Karpas-422 (cell line): ENCODE data around the gene MYO15A. TPM values are rescaled to one million over a fixed set of nuclear protein-coding genes. Genes with fewer than 3 reads are reported as not detected.

ENCODE experiments used
- DNase-seq: peaks from one replicate; pipeline ENCODE4 v3.0.0-alpha.2; 2015
- H2AFZ ChIP-seq: fragments of 200-600 bp; sonication (generic); 2 replicates; pipeline ENCODE4 v1.6.1; 2014; ENCODE audit warnings: antibody characterized with exemption, low read length, mixed read lengths
- H3K27ac ChIP-seq: fragments of 200-600 bp; sonication (generic); 2 replicates; pipeline ENCODE4 v1.5.1; 2014; ENCODE audit warnings: mild to moderate bottlenecking, low read length, moderate library complexity
- H3K27me3 ChIP-seq: fragments of 200-600 bp; sonication (generic); 2 replicates; pipeline ENCODE4 v1.6.1; 2014; ENCODE audit warnings: low read length, mixed read lengths
- H3K36me3 ChIP-seq: fragments of 200-600 bp; sonication (generic); 2 replicates; pipeline ENCODE4 v1.6.1; 2014; ENCODE audit warnings: low read length, mixed read lengths; ENCODE audit not compliant: insufficient read depth
- H3K4me1 ChIP-seq: fragments of 200-600 bp; sonication (generic); 2 replicates; pipeline ENCODE4 v1.6.1; 2014; ENCODE audit warnings: mild to moderate bottlenecking, low read length, mixed read lengths
- H3K4me2 ChIP-seq: fragments of 200-600 bp; sonication (generic); 2 replicates; pipeline ENCODE4 v1.6.1; 2014; ENCODE audit warnings: low read length, low read depth, mild to moderate bottlenecking; ENCODE audit not compliant: poor library complexity, severe bottlenecking
- H3K4me3 ChIP-seq: fragments of 200-600 bp; sonication (generic); 2 replicates; pipeline ENCODE4 v1.5.1; 2014; ENCODE audit warnings: mild to moderate bottlenecking, antibody characterized with exemption, low read length, mixed read lengths
- H3K79me2 ChIP-seq: fragments of 200-600 bp; sonication (generic); 2 replicates; pipeline ENCODE4 v1.6.1; 2014; ENCODE audit warnings: mild to moderate bottlenecking, low read length, mixed read lengths
- H3K9ac ChIP-seq: fragments of 200-600 bp; sonication (generic); 2 replicates; pipeline ENCODE4 v1.6.0; 2014; ENCODE audit warnings: low read length
- H3K9me2 ChIP-seq: fragments of 200-600 bp; sonication (generic), shearing (Covaris generic); replicated peaks from 2 replicates; pipeline ENCODE4 v1.6.0; 2014; ENCODE audit warnings: mild to moderate bottlenecking, low read length, moderate library complexity; ENCODE audit not compliant: insufficient read depth
- H3K9me3 ChIP-seq: fragments of 300-700, 200-600 bp; sonication (generic); 2 replicates; pipeline ENCODE4 v1.6.1; 2014; ENCODE audit warnings: low read length, mixed read lengths
- H4K20me1 ChIP-seq: fragments of 200-600 bp; sonication (generic); 2 replicates; pipeline ENCODE4 v1.6.1; 2014; ENCODE audit warnings: mild to moderate bottlenecking, antibody characterized with exemption, low read length, low read depth; ENCODE audit not compliant: insufficient read depth
- total RNA-seq: library from RNA; depleted of rRNA; stranded (reverse); fragments of >200 nt; shearing (Covaris generic); gene quantifications from 2 replicates; pipeline ENCODE4 v1.2.3, GENCODE V29; 2014; ENCODE audit warnings: low replicate concordance; rRNA removed

The MYO15A gene
- total RNA-seq = 0.11 and 1.3 TPM in 2 replicates

DNA sequence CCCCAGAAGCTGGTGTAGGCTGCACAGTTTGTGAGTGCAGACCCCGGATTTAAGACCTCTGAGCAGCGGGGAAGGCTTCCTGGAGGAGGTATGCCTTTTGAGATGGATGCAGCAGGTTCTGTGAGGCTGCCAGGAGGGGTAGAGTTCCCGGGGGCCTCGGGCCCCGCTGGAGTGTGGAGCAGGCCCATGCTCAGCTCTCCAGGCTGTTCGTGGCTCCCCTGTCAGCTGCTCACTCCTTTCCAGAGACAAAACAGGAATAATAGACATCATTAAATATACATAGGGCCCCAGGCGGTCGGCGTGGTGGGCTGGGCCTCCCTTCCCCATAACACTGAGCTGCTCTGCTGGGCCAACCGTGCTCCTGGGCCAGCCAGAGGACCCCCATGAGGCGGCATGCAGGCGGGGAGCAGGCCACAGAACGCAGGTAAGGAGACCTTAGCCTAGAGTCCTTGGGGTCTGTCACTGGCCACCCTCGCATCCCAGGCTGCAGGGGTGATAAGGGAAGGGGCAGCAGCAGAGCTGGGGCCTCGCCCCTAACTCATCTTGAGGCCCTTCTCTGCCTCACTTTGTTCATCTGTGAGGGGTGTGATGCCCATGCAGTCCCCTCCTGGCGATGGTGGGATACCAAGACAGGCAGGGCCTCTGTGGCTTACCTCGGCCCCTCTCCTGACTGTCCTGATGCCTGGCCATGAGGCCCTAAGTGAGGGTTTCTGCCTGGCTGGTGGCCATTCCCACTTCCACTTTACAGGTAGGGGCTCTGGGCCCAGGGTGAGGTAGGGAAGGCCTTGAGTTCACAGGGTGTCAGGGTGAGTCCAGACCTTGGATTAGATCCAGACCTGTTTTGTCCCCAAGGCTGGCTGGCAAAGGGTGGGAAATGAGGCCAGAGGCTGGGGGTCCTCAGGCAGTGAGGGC is at the start of gene MYO15A:
MYO15A (plus strand) TSS at position 356 of the 912 bp plus-strand sequence. CDS start 10,045 bp downstream, outside the sequence.
- Histone ChIP-seq H3K27ac (no peak within 1 kb of the TSS), H3K4me1 (no peaks in the 10 kb centered on the region), H3K9me2 (no peaks in the 10 kb centered on the region), H3K79me2 (no peaks in the 10 kb centered on the region), H2AFZ (no peak within 1 kb of the TSS), H4K20me1 (0 out of 2 replicates have a peak, but pooled peaks cover 4% of the 10 kb centered on the region), H3K4me2 (no peak within 1 kb of the TSS), H3K9ac (no peak within 1 kb of the TSS), H3K4me3 (no peak within 1 kb of the TSS), H3K27me3 (no peaks in the 10 kb centered on the region), H3K9me3 (no peaks in the 10 kb centered on the region), H3K36me3 (no peaks in the 10 kb centered on the region)
- DNase-seq = no peak

DNA sequence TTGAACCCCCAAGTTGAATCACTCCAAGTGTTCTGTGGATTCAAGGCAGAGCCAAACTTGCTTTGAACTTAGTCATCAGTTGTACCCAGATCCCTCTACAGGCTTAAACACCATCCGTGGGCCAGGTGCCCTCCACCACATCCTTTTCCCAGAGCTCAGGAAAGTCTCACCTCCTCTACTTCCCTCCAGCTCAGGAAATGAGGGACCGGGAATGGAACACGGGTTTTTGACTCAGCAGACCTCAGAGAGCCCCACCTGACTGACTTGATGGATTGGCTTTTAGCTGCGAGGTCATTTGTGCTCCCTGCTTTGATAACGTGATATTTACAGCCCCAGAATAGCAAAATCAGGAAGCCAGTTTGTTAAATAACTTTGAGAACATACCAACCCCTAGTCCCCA is 49.3 kb upstream of the MYO15A start:
- no peak for DNase-seq

GRCh38 chr17:18064053-18064452 is 44.5 kb upstream of the MYO15A start:
- Histone ChIP-seq H4K20me1 (no peaks in the 10 kb centered on the region), H3K4me3 (no peak overlapping the region), H2AFZ (no peak overlapping the region), H3K9ac (no peak overlapping the region), H3K36me3 (peaks cover 8% of the 10 kb centered on the region; the same call in 1 of the 2 replicates), H3K9me3 (no peaks in the 10 kb centered on the region), H3K4me2 (no peak overlapping the region), H3K4me1 (peaks cover 4% of the 10 kb centered on the region), H3K79me2 (no peaks in the 10 kb centered on the region), H3K9me2 (no peaks in the 10 kb centered on the region), H3K27ac (no peak overlapping the region), H3K27me3 (no peaks in the 10 kb centered on the region)
- DNase-seq = no peak

More for the DNA sequence above, 49.3 kb upstream of the MYO15A start:
- H3K9ac ChIP-seq = no peak overlapping the region
- H3K79me2 ChIP-seq = peaks cover 5% of the 10 kb centered on the region; the same call in 1 of the 2 replicates
- H3K27ac ChIP-seq = no peak overlapping the region
- H3K4me1 ChIP-seq = peaks cover 8% of the 10 kb centered on the region
- H3K9me3 ChIP-seq = no peaks in the 10 kb centered on the region
- H3K4me3 ChIP-seq = no peak overlapping the region
- peaks cover 23% of the 10 kb centered on the region for H3K36me3 ChIP-seq
- H3K27me3 ChIP-seq = no peaks in the 10 kb centered on the region
- H3K9me2 ChIP-seq = no peaks in the 10 kb centered on the region
- H4K20me1 ChIP-seq = no peaks in the 10 kb centered on the region
- no peak overlapping the region for H2AFZ ChIP-seq
- H3K4me2 ChIP-seq = no peak overlapping the region

DNA sequence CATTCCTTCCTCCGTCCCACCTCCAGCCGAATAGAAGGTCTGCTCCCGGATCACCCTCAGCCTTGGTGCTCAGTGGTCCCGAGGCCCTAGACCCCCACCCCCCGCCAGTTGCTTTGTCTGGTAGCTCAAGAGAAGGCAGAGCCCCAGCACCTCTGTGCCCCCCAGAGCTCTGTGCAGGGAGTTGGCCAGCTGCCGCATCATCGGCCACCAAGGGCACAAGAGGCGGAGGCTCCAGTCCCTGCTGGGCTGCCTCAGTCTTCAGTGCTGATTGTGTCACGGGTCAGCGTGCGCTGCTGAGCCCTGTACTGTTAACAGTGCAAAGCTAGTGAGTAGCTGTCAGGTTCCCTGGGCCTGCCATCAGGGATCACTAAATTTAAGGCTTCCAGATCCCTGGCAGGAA is 43.0 kb upstream of the MYO15A start:
- Histone ChIP-seq H3K9ac (no peak overlapping the region), H3K4me2 (no peak overlapping the region), H3K9me3 (no peaks in the 10 kb centered on the region), H4K20me1 (no peaks in the 10 kb centered on the region), H3K4me3 (no peak overlapping the region), H3K27ac (no peak overlapping the region), H3K36me3 (peaks cover 8% of the 10 kb centered on the region; the same call in 1 of the 2 replicates), H3K79me2 (no peaks in the 10 kb centered on the region), H3K9me2 (no peaks in the 10 kb centered on the region), H3K4me1 (no peaks in the 10 kb centered on the region), H2AFZ (no peak overlapping the region), H3K27me3 (no peaks in the 10 kb centered on the region)
- no peak for DNase-seq

- Histone ChIP-seq H3K9ac (no peak overlapping the region), H3K27me3 (no peaks in the 10 kb centered on the region), H3K27ac (no peak overlapping the region), H3K9me2 (no peaks in the 10 kb centered on the region), H4K20me1 (no peaks in the 10 kb centered on the region), H3K79me2 (no peaks in the 10 kb centered on the region), H3K36me3 (peaks cover 7% of the 10 kb centered on the region; the same call in 1 of the 2 replicates), H3K4me3 (no peak overlapping the region), H3K4me1 (no peaks in the 10 kb centered on the region), H3K4me2 (no peak overlapping the region), H3K9me3 (no peaks in the 10 kb centered on the region), H2AFZ (no peak overlapping the region)
- peak; percentile 26 for DNase-seq
Measured at GRCh38 chr17:18066866-18067265, 41.7 kb upstream of the MYO15A start.

GRCh38 chr17:18069101-18069500 is 39.5 kb upstream of the MYO15A start:
- no peaks in the 10 kb centered on the region for H3K4me1 ChIP-seq
- no peak overlapping the region for H3K9ac ChIP-seq
- no peak overlapping the region for H2AFZ ChIP-seq
- no peaks in the 10 kb centered on the region for H3K27me3 ChIP-seq
- no peaks in the 10 kb centered on the region for H3K79me2 ChIP-seq
- no peaks in the 10 kb centered on the region for H4K20me1 ChIP-seq
- no peak overlapping the region for H3K27ac ChIP-seq
- no peaks in the 10 kb centered on the region for H3K36me3 ChIP-seq
- H3K9me3 ChIP-seq = no peaks in the 10 kb centered on the region
- no peak overlapping the region for H3K4me3 ChIP-seq
- H3K9me2 ChIP-seq = no peaks in the 10 kb centered on the region
- no peak for DNase-seq
- no peak overlapping the region for H3K4me2 ChIP-seq

DNA sequence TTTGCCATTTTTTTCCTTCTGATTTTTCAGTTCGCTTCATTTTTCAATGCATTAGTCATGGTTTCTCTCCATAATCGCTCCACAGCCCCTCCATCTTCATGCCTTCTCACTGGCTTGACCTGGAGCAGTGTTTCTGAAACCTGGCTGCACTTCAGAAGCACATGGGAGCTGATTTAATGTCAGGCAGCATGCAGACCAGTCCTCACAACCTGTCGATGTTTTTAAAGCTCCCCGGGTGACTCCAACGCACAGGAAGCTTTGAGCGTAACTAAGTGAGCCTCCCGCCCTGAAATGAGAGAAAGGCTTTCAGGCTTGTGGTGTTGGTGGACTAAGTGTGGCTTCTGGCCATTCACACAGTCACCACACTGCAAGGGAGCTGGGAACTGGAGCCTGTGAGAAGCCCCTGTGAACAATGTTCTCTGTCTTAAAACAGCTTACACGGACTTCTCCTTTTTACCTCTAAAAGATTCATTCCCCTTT is 37.7 kb upstream of the MYO15A start:
- no peaks in the 10 kb centered on the region for H3K4me1 ChIP-seq
- H3K27me3 ChIP-seq = no peaks in the 10 kb centered on the region
- no peak overlapping the region for H3K9ac ChIP-seq
- no peak overlapping the region for H3K4me2 ChIP-seq
- no peaks in the 10 kb centered on the region for H3K36me3 ChIP-seq
- H3K27ac ChIP-seq = no peak overlapping the region
- H2AFZ ChIP-seq = no peak overlapping the region
- no peaks in the 10 kb centered on the region for H3K9me3 ChIP-seq
- no peak overlapping the region for H3K4me3 ChIP-seq
- H3K9me2 ChIP-seq = no peaks in the 10 kb centered on the region
- no peak for DNase-seq
- no peaks in the 10 kb centered on the region for H3K79me2 ChIP-seq
- H4K20me1 ChIP-seq = no peaks in the 10 kb centered on the region

- no peaks in the 10 kb centered on the region for H3K36me3 ChIP-seq
Measured at GRCh38 chr17:18071751-18072150, 36.8 kb upstream of the MYO15A start.

More at GRCh38 chr17:18071751-18072150, 36.8 kb upstream of the MYO15A start:
- Histone ChIP-seq H2AFZ (no peak overlapping the region), H3K4me2 (no peak overlapping the region), H3K27me3 (no peaks in the 10 kb centered on the region), H4K20me1 (no peaks in the 10 kb centered on the region), H3K27ac (no peak overlapping the region), H3K9me2 (no peaks in the 10 kb centered on the region), H3K9me3 (no peaks in the 10 kb centered on the region), H3K79me2 (no peaks in the 10 kb centered on the region), H3K4me1 (no peaks in the 10 kb centered on the region), H3K4me3 (no peak overlapping the region), H3K9ac (no peak overlapping the region)
- DNase-seq = no peak
